Bronchial epithelial cell (primary cell): ENCODE results near the gene SUMF1. TPM values are rescaled to one million over a fixed set of nuclear protein-coding genes. Genes with fewer than 3 reads are reported as not detected.

ENCODE experiments used
- DNase-seq: peaks from one replicate; pipeline ENCODE4 v3.0.0-alpha.2; 2010; ENCODE audit warnings: low read depth
- FAIRE-seq: peaks from 2 replicates; lab custom pipeline; 2011; peaks lifted over from hg19 to GRCh38; lab: Jason Lieb, UNC
- H3K27me3 ChIP-seq: 2 replicates; pipeline ENCODE4 v1.5.1; 2011; ENCODE audit warnings: low read length; ENCODE audit not compliant: control insufficient read depth, insufficient read depth
- H3K36me3 ChIP-seq: 2 replicates; pipeline ENCODE4 v1.5.1; 2011; ENCODE audit warnings: low read length; ENCODE audit not compliant: control insufficient read depth, insufficient read depth
- H3K4me3 ChIP-seq: 2 replicates; pipeline ENCODE4 v1.5.1; 2011; ENCODE audit warnings: mild to moderate bottlenecking, low read depth, low read length, control low read depth
- total RNA-seq: library from RNA; depleted of rRNA; stranded (reverse); fragments of >200 nt; gene quantifications from 2 replicates; pipeline ENCODE4 v1.2.1, GENCODE V29; 2014
- TF ChIP-seq, protein P1 (sequence below): IDR thresholded peaks from 2 replicates; pipeline ENCODE4 v1.5.1; 2011; ENCODE audit warnings: mild to moderate bottlenecking, moderate library complexity, low read length, control low read depth, inconsistent platforms; ENCODE audit not compliant: insufficient read depth, severe bottlenecking

The SUMF1 gene
- total RNA-seq, 1 donor from 2014 or later = 44.5 TPM

DNA sequence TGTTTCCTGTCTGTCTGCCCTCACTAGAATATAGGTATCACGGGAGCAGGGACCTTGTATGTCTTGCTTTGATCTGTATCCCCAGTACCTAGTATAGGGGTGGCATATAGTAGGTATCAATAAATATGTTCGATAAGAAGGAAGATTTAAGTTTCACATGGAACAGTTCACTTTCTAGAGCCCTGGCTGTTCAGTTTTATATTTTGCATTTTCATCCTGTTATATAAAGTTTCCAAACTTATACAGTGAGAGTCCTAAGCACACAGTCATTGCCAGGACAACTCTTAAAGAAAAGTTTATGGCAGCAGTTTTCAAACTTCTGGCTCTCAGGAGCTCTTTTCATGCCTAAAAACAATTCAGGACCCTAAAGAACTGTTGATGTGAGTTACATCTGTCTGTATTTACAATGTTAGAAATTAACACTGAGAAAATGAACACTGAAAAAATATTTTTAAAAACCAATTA is 39.5 kb upstream of the SUMF1 start:
- FAIRE-seq (no peak), DNase-seq (no peak)
- no peak overlapping the region for H3K4me3 ChIP-seq
- no peaks in the 10 kb centered on the region for H3K36me3 ChIP-seq
- TF ChIP-seq, protein P1, sequence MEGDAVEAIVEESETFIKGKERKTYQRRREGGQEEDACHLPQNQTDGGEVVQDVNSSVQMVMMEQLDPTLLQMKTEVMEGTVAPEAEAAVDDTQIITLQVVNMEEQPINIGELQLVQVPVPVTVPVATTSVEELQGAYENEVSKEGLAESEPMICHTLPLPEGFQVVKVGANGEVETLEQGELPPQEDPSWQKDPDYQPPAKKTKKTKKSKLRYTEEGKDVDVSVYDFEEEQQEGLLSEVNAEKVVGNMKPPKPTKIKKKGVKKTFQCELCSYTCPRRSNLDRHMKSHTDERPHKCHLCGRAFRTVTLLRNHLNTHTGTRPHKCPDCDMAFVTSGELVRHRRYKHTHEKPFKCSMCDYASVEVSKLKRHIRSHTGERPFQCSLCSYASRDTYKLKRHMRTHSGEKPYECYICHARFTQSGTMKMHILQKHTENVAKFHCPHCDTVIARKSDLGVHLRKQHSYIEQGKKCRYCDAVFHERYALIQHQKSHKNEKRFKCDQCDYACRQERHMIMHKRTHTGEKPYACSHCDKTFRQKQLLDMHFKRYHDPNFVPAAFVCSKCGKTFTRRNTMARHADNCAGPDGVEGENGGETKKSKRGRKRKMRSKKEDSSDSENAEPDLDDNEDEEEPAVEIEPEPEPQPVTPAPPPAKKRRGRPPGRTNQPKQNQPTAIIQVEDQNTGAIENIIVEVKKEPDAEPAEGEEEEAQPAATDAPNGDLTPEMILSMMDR = no peak
- H3K27me3 ChIP-seq = no peaks in the 10 kb centered on the region

DNA sequence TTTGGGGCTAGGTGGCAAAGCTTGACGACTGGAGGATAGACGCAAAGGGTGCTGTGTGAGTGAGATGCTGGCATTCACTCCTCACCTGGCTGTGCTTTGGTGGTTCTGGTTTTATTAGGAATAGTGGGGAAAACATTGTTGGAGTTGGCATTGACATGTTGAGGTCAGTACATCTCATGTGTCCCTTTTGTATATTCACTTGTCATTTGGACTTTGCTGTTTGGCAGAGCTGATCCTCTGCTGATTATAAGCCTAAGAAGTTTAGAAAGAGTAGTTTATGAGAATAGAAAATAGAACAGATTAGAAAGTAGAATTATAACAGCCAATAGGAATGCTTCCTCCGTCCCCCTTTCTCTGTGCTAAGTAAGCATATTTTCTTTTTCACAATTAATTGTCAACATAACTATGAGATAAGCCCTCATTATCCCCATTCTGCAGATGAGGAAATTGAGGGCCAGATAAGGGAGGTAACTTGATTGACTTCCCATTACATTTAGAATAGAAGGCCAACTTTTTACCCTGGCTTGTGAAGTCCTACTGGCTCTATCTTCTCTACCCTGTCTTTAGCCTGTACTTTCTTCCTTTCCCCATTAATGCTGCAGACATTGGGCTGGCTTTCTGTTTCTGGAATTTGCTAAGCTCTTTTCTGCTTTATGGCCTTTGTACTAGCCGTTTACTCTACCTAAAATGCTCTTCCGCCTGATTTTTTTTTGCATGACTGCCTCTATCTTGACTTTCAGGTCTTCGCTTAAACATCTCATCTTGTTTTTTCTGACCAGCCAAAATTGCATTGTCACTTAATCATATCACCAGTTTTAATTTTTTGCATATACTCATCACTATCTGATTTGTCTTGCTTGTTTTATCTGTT is 38.9 kb upstream of the SUMF1 start:
- FAIRE-seq (no peak), DNase-seq (no peak)
- TF ChIP-seq, protein P1 = no peak
- Histone ChIP-seq H3K4me3 (no peak overlapping the region), H3K27me3 (no peaks in the 10 kb centered on the region), H3K36me3 (no peaks in the 10 kb centered on the region)

DNA sequence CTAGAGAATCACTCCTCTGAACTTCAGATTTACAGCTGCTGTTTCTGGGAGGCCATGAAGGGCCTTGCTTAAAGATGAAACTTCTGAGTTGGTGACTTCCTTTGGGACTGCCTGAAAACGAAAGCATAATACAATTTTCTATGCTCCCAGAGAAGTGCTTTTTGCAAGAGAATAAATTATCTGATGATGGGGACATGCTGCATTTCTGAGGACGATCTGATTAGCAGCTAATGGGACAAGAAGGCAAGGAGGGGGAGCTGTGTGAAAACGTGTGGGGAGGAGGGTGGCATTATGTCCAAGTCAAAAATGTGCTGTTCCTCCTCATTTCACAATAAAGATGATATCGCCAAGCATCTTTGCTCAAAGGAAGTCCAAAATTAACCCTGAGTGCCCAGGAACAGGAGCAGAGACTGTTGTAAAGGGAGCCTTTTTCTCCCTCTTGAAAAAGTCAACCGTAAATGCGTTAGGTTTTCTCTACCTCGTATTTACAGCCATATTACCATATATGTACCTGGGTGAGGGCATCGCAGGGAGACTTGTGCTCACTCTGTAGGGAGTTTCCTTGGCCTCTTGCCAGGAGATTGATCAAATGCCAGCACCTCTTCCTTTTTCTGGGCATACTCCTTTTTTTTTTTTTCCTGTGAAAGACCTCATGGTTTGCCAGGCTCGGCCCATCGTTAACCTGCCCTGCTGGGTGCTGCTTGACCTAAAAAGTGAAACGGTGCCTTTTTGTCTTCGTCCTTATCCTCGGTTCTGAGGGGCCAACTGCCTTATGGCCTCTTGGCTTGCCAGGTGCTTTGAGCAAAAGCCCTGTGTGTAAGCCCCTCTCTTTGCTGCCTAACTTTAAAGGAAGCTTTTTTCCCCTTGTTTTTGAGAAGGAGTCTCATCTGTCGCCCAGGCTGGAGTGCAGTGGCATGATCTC is 37.5 kb upstream of the SUMF1 start:
- FAIRE-seq (no peak), DNase-seq (peak; percentile 28)
- H3K27me3 ChIP-seq = no peaks in the 10 kb centered on the region
- TF ChIP-seq, protein P1 = no peak
- H3K36me3 ChIP-seq = no peaks in the 10 kb centered on the region
- H3K4me3 ChIP-seq = no peak overlapping the region

DNA sequence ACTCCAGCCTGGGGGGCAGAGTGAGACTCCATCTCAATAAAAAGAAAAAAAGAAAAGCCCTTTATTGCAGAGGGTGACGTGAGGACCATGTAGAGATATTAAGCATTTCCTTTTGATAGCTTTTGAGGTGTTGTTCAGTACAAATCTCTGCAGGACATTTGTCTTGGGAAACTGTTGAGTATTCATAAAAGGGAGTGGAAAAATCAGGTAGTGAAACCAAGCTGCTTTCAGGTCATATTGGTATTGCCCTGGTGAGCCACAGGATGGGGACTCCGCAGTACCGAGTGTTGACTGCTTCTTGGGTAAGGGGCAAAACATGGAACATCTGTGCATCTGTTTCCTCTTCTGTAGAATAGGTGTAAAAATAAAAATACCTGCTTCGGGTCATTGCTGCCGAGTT is 36.0 kb upstream of the SUMF1 start:
- TF ChIP-seq, protein P1 = no peak
- FAIRE-seq (no peak), DNase-seq (no peak)
- H3K27me3 ChIP-seq = no peaks in the 10 kb centered on the region
- no peak overlapping the region for H3K4me3 ChIP-seq
- H3K36me3 ChIP-seq = no peaks in the 10 kb centered on the region

DNA sequence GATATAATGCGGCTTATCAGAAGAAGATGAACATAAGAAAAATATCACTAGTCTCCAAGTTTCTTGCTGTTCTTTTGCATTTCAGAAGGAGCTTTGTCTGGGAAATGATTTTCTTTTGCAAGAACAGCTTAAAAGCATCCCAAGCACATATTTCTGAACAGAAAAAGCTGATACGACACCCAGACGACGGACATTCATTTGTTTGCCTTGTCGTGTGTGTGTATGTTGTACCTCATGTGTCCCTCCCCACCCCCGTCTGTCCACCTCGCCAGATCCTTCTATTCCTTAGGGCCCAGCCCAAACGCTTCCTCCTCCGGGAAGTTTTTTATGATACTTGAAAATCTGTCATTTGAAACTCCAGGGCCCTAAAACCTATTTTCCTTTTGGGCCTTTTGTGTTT is 34.9 kb upstream of the SUMF1 start:
- Histone ChIP-seq H3K27me3 (no peaks in the 10 kb centered on the region), H3K36me3 (no peaks in the 10 kb centered on the region), H3K4me3 (no peak overlapping the region)
- FAIRE-seq (no peak), DNase-seq (no peak)
- TF ChIP-seq, protein P1 = no peak
